GM12892 (cell line): ENCODE data around the gene COG2.

Source experiments
- POLR2A ChIP-seq: IDR thresholded peaks from 2 replicates; pipeline ENCODE4 v1.6.1; 2011; ENCODE audit warnings: low read depth, low read length, control low read depth
- POLR2AphosphoS5 ChIP-seq: IDR thresholded peaks from 2 replicates; pipeline ENCODE4 v1.6.1; 2011; ENCODE audit warnings: low read depth, low read length, control low read depth
- TAF1 ChIP-seq: IDR thresholded peaks from 2 replicates; pipeline ENCODE4 v1.6.1; 2011; ENCODE audit warnings: low read depth, mild to moderate bottlenecking, control low read depth, low read length, borderline replicate concordance

GRCh38 chr1:230700132-230700531 is 57.9 kb downstream of the COG2 start:
- TF ChIP-seq POLR2A (no peak), POLR2AphosphoS5 (no peak), TAF1 (no peak)
